Skeletal muscle satellite cell (primary cell): ENCODE measurements around the gene KCNQ1.

ENCODE experiments used
- H3K27me3 ChIP-seq: 2 replicates; pipeline ENCODE4 v1.7.0; 2013; ENCODE audit warnings: low read length; ENCODE audit not compliant: control insufficient read depth, insufficient read depth
- H3K36me3 ChIP-seq: 2 replicates; pipeline ENCODE4 v1.7.0; 2013; ENCODE audit warnings: mild to moderate bottlenecking, control low read depth, low read length; ENCODE audit not compliant: insufficient read depth
- H3K4me1 ChIP-seq: 2 replicates; pipeline ENCODE4 v1.7.0; 2013; ENCODE audit warnings: low read length; ENCODE audit not compliant: control insufficient read depth, insufficient read depth
- H3K4me2 ChIP-seq: 2 replicates; pipeline ENCODE4 v1.7.0; 2013; ENCODE audit warnings: mild to moderate bottlenecking, low read length
- H3K4me3 ChIP-seq: 2 replicates; pipeline ENCODE4 v1.7.0; 2013; ENCODE audit warnings: low read length
- H3K9ac ChIP-seq: 2 replicates; pipeline ENCODE4 v1.7.0; 2013; ENCODE audit warnings: mild to moderate bottlenecking, low read depth, low read length, moderate library complexity
- H3K9me3 ChIP-seq: replicated peaks from 2 replicates; pipeline ENCODE4 v1.7.0; 2013; ENCODE audit warnings: mild to moderate bottlenecking, control low read depth, low read length

KCNQ1 gene

GRCh38 chr11:2700415-2701211 lies 255.8 kb downstream of the KCNQ1 start:
- Histone ChIP-seq H3K4me2 (peak overlapping the region; percentile 91), H3K36me3 (no peaks in the 10 kb centered on the region), H3K4me3 (peak overlapping the region; percentile 75), H3K4me1 (peaks cover 9% of the 10 kb centered on the region), H3K9me3 (no peaks in the 10 kb centered on the region), H3K9ac (peak overlapping the region; percentile 93), H3K27me3 (peaks cover 23% of the 10 kb centered on the region)

- Histone ChIP-seq H3K9me3 (no peaks in the 10 kb centered on the region), H3K9ac (no peak overlapping the region), H3K4me3 (peak overlapping the region; percentile 75), H3K4me1 (peaks cover 9% of the 10 kb centered on the region), H3K36me3 (no peaks in the 10 kb centered on the region), H3K4me2 (peak overlapping the region; percentile 91), H3K27me3 (peaks cover 23% of the 10 kb centered on the region)
Observed at GRCh38 chr11:2701230-2701629, 256.4 kb downstream of the KCNQ1 start.

GRCh38 chr11:2701898-2702434 lies 257.2 kb downstream of the KCNQ1 start:
- Histone ChIP-seq H3K27me3 (peaks cover 23% of the 10 kb centered on the region), H3K9me3 (no peaks in the 10 kb centered on the region), H3K4me2 (no peak overlapping the region), H3K36me3 (no peaks in the 10 kb centered on the region), H3K4me1 (peaks cover 9% of the 10 kb centered on the region), H3K4me3 (no peak overlapping the region), H3K9ac (no peak overlapping the region)

GRCh38 chr11:2702771-2703362 lies 258.1 kb downstream of the KCNQ1 start:
- Histone ChIP-seq H3K27me3 (peaks cover 28% of the 10 kb centered on the region), H3K4me1 (peaks cover 9% of the 10 kb centered on the region), H3K4me2 (no peak overlapping the region), H3K9me3 (no peaks in the 10 kb centered on the region), H3K36me3 (no peaks in the 10 kb centered on the region), H3K9ac (no peak overlapping the region), H3K4me3 (no peak overlapping the region)

- Histone ChIP-seq H3K4me3 (no peak overlapping the region), H3K27me3 (peaks cover 34% of the 10 kb centered on the region), H3K4me1 (peaks cover 9% of the 10 kb centered on the region), H3K9me3 (no peaks in the 10 kb centered on the region), H3K9ac (no peak overlapping the region), H3K36me3 (no peaks in the 10 kb centered on the region), H3K4me2 (no peak overlapping the region)
Observed at GRCh38 chr11:2703363-2704141, 258.7 kb downstream of the KCNQ1 start.

- Histone ChIP-seq H3K9me3 (no peaks in the 10 kb centered on the region), H3K4me2 (no peak overlapping the region), H3K27me3 (peaks cover 37% of the 10 kb centered on the region), H3K36me3 (no peaks in the 10 kb centered on the region), H3K9ac (no peak overlapping the region), H3K4me1 (peaks cover 9% of the 10 kb centered on the region), H3K4me3 (no peak overlapping the region)
Observed at GRCh38 chr11:2704356-2704755, 259.5 kb downstream of the KCNQ1 start.

- Histone ChIP-seq H3K9me3 (no peaks in the 10 kb centered on the region), H3K36me3 (no peaks in the 10 kb centered on the region), H3K4me3 (no peak overlapping the region), H3K4me2 (no peak overlapping the region), H3K9ac (no peak overlapping the region), H3K4me1 (peaks cover 12% of the 10 kb centered on the region), H3K27me3 (peaks cover 44% of the 10 kb centered on the region)
Observed at GRCh38 chr11:2704896-2705606, 260.2 kb downstream of the KCNQ1 start.

- Histone ChIP-seq H3K9me3 (no peaks in the 10 kb centered on the region), H3K36me3 (no peaks in the 10 kb centered on the region), H3K4me3 (no peak overlapping the region), H3K9ac (no peak overlapping the region), H3K4me1 (peaks cover 7% of the 10 kb centered on the region), H3K27me3 (peaks cover 53% of the 10 kb centered on the region), H3K4me2 (no peak overlapping the region)
Observed at GRCh38 chr11:2706321-2706720, 261.5 kb downstream of the KCNQ1 start.

- Histone ChIP-seq H3K4me3 (no peak overlapping the region), H3K9me3 (no peaks in the 10 kb centered on the region), H3K4me2 (no peak overlapping the region), H3K36me3 (no peaks in the 10 kb centered on the region), H3K4me1 (peaks cover 7% of the 10 kb centered on the region), H3K9ac (no peak overlapping the region), H3K27me3 (peaks cover 61% of the 10 kb centered on the region)
Observed at GRCh38 chr11:2707736-2708135, 262.9 kb downstream of the KCNQ1 start.

GRCh38 chr11:2708151-2708581 lies 263.4 kb downstream of the KCNQ1 start:
- no peaks in the 10 kb centered on the region for H3K36me3 ChIP-seq
- H3K9me3 ChIP-seq = no peaks in the 10 kb centered on the region
- H3K27me3 ChIP-seq = peaks cover 59% of the 10 kb centered on the region
- H3K9ac ChIP-seq = no peak overlapping the region
- H3K4me3 ChIP-seq = no peak overlapping the region
- peaks cover 5% of the 10 kb centered on the region for H3K4me1 ChIP-seq
- no peak overlapping the region for H3K4me2 ChIP-seq
